Fibroblast of mammary gland (primary cell): ENCODE data around the gene KDM2A.
"Not testable (repeated sequence)": the region's sequence is repeated elsewhere in the genome, so short reads cannot be mapped to it uniquely, and the experiment has no call there.

Experiments used
- DNase-seq: peaks from one replicate; pipeline ENCODE4 v3.0.0-alpha.2; 2010; ENCODE audit warnings: low read depth
- H3K4me3 ChIP-seq: 2 replicates; pipeline ENCODE4 v1.5.1; 2011; ENCODE audit warnings: low read depth, mild to moderate bottlenecking, low read length, moderate library complexity; ENCODE audit not compliant: control insufficient read depth
- CTCF ChIP-seq: conservative IDR thresholded peaks from 2 replicates; pipeline ENCODE4 v1.5.1; 2011; ENCODE audit warnings: low read depth, low read length, inconsistent platforms; ENCODE audit not compliant: control insufficient read depth, insufficient read depth

The KDM2A gene

GRCh38 chr11:67163006-67163405, 43.9 kb downstream of the KDM2A start:
- no peak for DNase-seq
- no peak for TF ChIP-seq CTCF
- H3K4me3 ChIP-seq: no peak overlapping the region

- no peak for DNase-seq
- no peak overlapping the region for H3K4me3 ChIP-seq
- no peak for TF ChIP-seq CTCF
Measured at GRCh38 chr11:67165623-67166022, 46.6 kb downstream of the KDM2A start.

- no peak overlapping the region for H3K4me3 ChIP-seq
- peak; percentile 18 for DNase-seq
- TF ChIP-seq CTCF: no peak
Measured at GRCh38 chr11:67167091-67167490, 48.0 kb downstream of the KDM2A start.

GRCh38 chr11:67167719-67168118, 48.7 kb downstream of the KDM2A start:
- DNase-seq: no peak
- no peak overlapping the region for H3K4me3 ChIP-seq
- TF ChIP-seq CTCF: no peak

GRCh38 chr11:67168911-67169310, 49.8 kb downstream of the KDM2A start:
- H3K4me3 ChIP-seq, DNase-seq: not testable (repeated sequence)

- DNase-seq: no peak
- no peak for TF ChIP-seq CTCF
- H3K4me3 ChIP-seq: no peak overlapping the region
Measured at GRCh38 chr11:67174311-67174710, 55.2 kb downstream of the KDM2A start.

- H3K4me3 ChIP-seq: no peak overlapping the region
- no peak for TF ChIP-seq CTCF
- DNase-seq: no peak
Measured at GRCh38 chr11:67177399-67178281, 58.6 kb downstream of the KDM2A start.
